GM19395 (cell line): ENCODE data around the gene ANKRD39.

Experiments used
- ATAC-seq: cut with Tn5 transposase; IDR thresholded peaks from one replicate; pipeline ENCODE4 v1.9.1; 2021; ENCODE audit warnings: mild to moderate bottlenecking, moderate library complexity; ENCODE audit not compliant: unreplicated experiment

ANKRD39 gene

DNA sequence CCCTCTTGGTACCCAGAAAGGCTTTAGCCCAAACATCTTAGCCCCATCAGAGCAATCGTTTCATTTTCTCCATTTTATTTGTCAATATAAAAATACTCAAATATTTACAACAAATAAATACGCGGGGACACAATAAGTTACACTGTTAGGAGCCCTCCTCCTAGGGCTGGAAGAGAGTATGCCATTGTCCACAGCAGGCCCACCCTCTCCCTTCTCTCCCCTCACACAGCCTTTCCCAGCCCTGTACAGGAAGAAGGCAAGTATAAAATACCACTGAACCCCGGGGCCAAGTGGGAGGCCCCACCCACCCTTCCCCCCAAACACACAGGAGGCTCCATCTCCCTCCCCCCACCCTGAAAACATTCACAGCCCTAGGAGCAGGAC, 1.9 kb upstream of the ANKRD39 start:
- no peak for ATAC-seq

DNA sequence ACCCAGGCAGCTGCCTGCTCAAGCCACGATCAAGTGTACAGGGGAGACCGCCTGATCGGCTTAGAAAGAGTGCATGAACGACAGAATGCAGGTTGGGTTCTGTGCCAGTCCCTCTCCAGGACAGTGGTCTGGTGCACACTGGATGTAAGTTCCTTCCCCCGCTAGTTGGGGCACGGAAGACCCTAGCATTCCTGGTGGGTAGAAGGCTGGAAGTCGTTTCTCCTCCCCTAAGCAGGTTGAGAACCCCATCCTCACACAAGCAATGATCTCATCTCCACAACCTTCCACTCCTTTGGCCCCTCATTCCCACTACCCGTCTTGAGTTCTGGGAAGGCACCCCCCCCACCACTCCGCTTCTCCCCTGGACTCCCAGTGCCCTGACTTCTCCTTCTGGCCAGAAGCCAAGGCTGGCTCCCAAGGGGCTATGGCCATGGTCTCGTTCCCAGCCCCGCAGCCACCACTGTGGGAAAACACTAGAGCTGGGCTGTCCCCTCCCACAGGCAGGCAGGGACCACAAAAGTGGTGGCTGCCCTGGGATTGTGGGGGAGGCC, 1.4 kb upstream of the ANKRD39 start:
- ATAC-seq: no peak

DNA sequence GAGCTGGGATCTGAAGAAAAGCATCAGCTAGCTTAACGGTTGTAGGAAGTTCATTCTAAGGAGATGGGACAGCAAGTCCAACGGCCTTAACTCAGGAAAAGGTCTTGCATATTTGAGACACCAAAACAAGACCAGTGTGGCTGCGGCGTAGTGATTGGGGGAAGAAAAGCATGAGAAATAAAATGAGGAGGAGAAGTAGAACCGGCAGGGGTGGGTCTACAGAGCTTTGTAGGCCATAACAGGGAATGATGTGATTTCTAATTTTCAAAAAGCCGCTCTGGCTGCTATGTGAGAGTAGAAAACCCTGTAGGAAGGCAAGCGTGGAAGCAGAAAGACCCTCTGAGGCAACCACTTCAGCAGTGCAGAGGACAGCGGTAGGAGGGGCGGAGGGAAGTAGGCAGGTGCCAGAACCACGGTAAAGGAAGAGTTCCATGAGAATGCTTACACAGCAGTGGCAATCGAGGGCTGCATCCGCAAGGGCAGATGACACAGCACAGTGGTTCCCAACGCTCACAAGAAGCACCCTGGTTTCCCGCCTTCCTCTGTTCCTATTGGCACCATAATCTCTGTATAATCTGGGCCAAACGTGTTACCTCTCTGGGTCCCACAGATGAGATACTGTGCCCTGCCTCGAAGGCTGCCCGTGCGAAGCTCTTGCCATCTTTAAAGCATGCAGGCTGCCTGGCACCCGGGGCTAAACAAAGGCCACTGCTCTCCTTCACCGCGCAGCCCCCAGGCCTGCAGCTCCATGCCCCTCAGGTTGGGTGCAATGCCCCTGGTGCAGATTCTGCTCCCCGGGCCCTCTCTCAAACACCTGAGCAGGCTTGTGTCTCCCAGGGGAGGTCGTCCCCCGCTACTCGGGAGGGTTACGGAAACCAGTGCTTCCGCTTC, 795 bp downstream of the ANKRD39 start:
- ATAC-seq: peak; percentile 39

DNA sequence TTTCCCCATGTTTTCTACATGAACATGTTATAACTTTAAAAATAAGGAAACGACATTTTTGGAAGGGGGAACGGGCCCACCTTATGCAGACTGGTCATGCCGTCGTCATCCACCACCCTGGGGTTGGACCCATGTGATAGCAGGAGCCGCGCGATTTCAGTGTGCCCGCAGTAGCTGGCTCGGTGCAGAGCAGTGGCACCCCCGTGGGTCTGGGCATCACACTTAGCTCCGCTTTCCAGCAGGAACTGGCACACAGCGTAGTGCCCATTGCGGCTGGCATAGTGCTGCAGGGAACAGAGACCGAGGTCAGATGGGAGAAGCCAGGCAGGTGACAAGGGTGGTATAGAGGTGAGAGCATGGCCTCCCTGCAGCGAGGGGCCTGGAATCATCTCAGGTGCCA, 4.5 kb downstream of the ANKRD39 start:
- no peak for ATAC-seq

DNA sequence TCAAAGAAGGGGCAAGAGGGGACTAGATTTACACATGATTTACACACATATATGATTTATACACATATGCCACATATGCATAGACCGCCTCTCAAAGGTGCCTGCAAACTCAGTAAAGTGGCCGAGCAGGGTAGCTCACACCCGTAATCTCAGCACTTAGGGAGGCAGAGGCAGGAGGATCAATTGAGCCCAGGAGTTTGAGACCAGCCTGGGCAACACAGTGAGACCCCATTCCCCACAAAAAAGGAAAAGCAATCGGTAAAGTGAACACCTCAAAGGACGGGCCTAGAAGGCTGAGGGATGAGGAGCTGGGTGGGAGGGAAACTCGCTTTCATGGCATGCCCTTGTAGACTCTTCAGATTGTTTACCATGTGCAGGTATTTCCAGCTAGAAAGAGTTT, 5.1 kb downstream of the ANKRD39 start:
- ATAC-seq: no peak

DNA sequence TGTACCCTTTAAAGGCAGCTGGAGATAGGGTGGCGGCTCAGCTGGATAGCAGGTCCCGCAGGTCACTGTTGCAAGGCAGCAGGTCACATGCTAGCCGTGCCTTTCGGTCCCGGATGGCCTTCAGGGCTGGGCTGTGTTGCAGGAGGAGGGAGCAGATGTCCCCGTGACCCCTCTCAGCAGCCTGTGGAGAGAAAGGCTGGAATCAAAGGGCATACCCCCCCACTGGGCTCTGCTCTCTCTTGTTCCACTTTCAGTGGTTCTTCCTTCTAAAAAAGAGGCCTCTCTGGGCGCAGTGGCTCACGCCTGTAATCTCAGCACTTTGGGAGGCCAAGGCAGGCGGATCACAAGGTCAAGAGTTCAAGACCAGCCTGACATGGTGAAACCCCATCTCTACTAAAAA, 9.6 kb downstream of the ANKRD39 start:
- no peak for ATAC-seq

DNA sequence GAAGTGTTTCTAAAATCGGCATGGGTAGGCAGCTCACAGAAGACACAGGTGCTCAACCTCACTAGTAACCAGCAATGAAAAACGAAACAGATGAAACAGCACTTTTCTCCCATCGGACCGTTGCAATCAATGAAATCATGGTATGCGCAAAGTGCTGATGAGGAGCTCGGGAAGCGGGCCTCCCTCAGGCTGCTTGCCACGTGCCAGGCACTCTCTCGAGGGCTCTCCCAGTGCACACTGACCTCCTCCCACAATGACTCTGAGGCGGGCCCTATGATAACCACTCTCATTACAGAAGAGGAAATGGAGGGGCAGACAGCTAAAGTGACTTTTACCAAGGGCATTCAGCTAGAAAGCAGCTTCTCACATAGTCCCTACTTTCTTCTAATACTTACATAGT, 10.2 kb downstream of the ANKRD39 start:
- ATAC-seq: no peak

DNA sequence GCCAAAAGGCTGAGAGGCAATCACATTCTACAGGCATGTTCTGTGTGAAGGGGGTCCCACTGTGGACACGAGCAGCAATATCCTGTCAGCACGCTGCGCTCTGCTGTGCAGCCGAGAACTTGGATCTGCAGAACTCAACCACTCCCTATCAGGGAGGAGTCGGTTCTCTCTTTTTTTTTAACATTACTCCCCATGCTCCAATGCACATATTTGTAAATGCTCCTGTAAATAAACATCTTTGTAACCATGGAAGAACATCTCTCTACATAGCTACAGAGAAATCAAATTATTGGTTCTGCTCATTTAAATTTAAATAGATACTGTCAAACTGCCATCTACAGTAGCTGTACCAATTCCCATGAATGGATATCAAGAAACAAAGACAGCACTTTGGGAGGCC, 11.0 kb downstream of the ANKRD39 start:
- ATAC-seq: no peak

DNA sequence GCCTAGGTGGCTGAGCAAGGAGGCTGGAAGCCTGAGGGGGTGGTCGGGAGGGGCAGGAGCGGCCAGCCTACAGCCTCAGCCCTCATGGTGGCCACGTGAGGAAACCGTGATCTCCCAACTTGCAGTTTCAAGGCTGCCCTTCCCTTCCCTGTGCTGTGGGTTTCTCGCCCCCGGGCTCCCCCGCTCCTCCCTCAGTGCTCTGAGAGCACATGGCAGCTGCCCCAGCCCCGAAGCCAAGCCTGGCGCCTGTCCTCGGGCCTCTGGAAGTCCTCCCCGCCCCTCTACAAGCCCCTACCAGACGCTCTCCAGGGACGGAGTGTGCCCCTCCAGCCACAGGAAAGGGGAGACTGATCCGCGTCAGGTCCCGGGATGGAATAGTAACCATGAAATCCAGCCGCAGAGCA, 13.4 kb downstream of the ANKRD39 start:
- no peak for ATAC-seq

DNA sequence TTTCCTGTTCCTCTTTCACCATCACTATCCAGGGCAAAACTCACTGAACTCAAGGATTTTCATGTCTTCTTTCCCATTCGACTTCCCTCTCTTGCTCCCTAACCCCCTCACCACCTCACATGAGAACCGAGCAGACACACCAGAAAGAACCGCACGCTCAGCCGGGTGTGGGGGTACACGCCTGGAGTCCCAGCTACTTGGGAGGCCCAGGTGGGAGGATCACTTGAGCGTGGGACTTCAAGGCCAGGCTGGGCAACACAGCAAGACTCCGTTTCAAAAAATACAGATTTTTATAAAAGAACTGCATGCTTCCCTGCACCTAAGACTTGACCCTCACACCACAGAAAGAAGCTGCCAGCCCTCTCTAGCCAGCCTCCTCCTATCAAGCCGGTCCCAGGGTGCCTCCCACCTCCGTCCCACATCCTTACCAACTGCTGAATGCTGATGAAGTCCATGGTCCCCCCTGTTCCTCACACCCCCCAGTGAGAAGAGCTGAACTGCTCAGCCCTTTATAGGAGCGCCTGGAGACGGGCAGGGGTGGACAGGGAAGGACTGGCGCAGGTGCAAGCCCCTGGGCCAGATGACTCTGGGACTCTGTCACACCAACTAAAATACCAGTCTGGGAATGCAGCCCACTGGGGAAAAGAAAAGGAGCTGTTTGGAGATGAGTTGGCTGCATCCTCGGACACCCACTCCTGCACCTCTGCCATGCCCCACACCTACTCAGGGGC, 14.1 kb downstream of the ANKRD39 start, which contains the start of gene ANKRD23:
Gene ANKRD23 (minus strand): TSS at position 484 of the 731 bp plus-strand sequence. CDS start 29 bp downstream, at position 455.
- no peak for ATAC-seq

DNA sequence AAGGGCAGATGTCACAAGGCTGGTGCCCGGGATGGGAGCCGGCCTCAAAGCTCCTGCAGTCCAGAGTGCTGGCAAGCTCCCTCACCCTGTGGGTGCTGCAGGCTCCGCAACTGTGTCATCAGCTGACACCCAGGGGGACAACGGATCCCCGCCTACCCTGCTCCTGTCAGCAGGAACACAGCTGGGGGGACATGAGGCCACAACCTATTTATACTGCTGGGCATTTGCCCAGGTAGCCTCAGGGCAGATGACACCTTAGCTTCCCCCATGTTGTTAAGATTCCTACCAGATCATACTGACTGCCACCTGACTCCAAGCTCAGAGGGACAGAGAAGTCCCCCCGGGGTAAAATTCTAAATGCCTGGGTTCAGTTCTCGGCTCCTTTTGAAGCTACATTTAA, 15.2 kb downstream of the ANKRD39 start:
- ATAC-seq: no peak

DNA sequence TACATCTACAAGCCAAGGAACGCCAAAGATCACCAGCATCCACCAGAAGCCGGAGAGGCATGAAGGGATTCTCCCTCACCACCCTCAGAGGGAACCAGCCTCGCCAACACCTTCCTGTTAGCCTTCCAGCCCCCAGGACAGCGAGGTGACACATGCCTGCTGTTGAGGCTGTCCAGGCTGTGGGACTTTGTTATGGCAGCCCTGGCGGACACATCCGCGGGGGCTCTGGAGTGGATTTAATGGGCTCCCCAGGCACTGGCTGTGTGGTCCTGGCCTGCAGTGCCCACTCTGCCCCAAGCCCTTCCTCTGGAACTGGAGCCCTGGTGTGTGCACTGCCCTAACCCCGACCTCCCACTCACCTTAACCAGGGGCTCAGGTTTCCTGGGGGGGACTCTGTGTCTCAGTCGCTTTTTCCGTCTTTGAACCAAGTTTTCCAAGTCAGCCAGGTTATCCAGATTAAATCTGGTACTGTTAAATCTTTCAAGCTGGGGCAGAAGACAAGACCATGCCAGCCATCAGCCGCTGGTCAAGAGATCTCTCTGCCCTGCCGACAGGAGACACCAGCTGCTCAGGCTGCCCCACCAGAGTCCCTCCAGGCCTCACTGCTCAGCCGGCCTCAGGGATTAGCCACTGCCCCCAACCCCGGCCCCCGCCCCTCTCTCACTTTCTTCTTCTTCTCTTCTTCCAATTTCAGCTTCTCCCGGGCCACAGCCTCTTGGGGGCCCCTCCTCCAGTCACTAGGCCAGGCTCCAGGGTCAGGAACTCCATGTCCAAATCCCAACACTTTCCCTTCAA, 15.9 kb downstream of the ANKRD39 start:
- no peak for ATAC-seq

DNA sequence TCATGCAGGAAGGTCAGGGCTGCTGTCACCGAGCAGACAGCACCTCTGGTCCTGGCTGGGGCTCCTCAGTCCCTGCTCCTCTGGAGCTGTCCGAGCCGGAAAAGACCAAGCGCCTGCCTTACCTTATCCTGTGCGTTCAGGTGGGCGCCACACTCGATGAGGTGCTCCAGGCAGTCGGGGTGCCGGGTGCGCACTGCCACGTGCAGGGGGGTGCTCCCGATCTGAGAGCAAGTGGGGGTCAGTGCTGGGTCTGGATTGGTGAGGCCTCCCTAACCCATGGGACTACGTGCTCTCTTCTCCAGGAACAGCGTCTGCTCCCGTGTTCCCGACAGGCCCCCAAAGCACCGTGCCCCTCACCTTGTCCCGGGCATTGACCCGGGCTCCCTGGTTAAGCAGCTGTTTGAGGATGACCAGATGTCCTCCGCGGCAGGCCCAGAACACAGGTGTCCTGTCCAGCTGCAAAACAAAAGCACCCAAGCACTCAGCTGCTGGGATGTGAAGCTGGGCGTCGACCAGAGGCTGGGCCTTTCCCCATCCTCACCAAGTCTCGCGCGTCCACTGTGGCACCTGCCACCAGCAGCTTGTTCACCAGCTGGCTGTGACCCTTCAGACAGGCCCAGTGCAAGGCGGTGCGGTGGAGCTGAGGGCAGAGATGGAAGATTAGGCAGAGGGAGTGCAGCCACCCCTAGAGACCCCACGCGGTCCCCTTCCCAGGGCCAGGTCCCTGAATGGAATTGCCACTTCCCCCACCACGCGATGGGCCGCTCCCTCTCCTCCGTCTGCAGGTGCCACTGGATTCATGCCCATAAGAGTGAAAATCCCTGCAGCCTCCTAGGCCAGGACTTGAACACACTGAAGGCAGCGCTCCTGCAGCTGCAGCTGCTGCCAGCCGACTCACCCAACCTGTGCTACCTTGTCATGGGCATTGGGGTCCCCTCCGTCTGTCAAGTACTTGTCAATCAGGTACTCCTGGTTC, 17.7 kb downstream of the ANKRD39 start:
- ATAC-seq: no peak

DNA sequence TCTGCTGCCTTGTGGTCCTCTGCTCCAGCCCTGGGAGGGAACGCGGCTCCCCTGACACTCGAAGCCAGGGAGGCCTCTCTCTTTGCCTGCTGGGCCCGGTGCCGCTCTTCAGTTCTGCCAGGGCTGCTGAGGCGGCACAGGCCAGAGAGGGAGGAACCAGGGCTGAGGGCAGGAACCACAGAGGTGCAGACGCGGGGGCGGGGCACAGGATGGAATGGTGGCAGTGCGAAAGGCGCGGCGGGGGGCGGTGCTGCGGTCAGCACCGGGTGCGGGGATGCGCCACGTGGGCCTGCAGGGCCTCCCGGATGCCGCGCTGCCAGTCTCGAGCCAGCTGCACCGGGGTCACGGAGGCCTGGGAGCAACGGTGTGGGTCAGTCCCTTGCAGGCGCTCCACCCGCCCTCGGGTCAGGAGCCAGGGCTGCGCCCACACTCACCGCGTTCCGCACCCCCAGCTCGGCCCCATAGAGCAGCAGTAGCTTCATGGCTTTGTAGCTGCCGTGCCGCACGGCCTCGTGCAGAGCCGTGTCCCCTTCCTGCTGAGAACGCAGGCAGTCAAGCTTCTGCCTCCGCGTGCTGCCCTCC, 18.4 kb downstream of the ANKRD39 start:
- peak; percentile 55 for ATAC-seq

DNA sequence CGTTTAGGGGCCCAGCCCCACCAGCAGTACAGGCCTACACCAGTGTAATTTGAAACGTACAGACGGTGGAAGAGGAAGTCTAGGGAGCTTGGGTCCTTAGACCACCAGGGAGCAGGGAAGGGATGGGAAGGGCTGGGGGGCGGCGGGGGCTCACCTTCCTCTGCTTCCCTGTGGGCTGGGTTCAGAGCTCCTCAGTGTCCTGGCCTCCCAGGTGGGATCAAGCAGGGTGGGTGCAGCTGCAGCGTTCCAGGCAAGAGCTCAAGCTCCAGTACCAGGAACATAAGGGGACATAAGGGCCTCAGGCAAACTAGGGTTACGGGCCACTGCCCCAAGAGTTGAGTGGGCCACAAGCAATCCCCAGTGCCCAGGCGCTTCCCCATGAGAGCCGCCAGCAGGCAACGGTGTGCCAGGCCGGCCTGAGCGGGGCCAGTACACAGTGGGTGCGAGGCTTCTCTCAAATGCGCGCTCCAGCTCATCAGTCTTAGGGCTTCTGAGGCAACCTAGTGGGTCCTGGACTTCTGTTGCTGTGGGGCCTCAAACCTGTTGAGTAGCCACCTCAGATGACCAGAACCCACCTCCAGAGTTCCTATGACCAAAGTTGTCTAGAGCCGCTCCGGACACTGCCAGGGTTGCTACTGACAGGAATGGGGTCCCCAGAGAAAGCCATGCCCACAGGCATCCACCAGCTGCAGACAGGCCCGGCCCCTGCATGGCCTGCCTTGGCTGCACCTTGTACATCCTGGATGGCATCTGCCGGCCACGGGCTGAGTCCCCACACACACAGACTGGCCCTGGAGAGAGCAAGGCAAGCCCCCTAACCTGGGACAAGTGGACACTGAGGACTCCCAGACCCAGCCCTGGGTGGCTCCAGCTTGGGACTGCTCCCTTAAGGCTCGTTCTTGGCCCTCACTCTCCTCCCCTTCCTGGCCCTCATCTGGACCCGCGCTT, 19.2 kb downstream of the ANKRD39 start:
- peak; percentile 9 for ATAC-seq

DNA sequence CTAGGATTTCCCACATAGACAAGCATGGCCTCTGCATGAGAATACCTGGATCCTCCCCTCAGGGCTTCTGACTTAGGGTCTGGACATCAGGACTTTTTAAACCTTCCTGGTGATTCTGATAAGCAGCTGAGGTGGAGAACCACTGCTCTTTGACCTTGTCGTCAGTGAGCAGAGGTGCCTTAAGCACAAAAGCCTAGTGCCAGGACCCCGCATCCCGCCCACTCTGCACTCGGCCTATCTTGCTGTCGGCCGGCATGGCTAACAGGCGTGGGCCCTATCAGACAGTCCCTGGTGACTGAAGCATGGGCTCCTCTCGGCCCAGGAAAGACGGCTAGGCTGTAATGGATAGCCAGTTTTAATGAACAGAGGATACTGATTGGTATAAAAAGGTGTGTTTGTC, 20.2 kb downstream of the ANKRD39 start:
- no peak for ATAC-seq

DNA sequence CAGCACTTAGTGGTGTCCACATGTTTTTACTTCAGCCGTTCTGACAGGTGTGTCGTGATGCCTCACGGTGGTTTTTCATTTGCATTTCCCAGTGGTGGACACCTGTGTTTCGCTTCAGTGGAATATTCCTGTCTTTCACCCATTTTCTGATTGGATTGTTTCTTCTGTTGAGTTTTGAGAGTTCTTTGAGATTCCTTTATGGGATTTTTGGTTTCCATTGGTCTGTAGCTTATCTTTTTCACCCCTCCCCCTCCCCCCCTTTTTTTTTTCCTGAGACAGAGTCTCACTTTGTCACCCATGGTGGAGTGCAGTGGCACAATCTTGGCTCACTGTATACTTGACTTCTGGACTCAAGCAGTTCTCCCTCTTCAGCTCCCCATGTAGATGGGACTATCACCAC, 22.0 kb downstream of the ANKRD39 start:
- no peak for ATAC-seq

DNA sequence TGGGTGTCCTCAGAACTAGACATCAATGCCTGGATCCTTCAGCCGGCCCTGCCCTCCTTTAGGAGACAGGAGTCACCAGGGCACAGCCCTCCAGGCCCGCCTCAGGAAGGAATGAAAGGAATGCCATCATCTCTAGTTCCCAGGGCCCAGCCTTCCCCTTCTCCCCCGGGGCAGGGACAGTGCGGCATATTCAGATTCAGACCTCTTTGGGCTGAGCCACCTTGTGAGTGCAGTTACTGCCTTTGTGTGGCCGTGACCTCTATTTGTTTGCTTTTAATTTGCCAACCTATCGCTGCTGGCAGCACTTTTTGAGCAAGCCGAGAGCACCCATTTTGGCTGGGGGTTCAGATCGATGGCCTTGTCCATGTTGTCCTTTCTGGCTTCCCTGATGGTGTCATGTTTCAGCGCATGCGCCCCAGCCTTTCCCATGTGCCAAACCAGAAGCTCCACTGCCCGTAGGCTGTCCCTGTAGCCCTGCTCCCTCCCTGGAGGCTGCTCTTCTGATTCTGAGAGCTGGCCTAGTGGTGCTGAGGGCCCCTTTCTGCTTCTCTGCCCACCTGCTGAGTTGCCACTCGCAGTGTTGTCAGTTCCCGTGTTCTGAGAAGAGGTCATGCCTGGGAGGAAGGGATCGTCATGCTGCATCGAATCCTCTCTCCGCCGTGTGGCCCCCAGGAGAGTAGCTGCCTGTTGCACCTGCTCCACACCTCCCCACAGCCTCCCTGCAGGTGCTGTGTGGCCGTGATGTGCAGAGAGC, 24.9 kb downstream of the ANKRD39 start:
- no peak for ATAC-seq
